SU-DHL-6 (cell line): Measurements from ENCODE around the gene CSF3R.
"Not testable (repeated sequence)": the region's sequence is repeated elsewhere in the genome, so short reads cannot be mapped to it uniquely, and the experiment has no call there.

Experiments used
- H2AFZ ChIP-seq: fragments of 200-600 bp; sonication (generic); 2 replicates; pipeline ENCODE4 v1.6.1; 2014; ENCODE audit warnings: low read depth, mild to moderate bottlenecking, moderate library complexity, mixed read lengths, antibody characterized with exemption, low read length; ENCODE audit not compliant: severe bottlenecking
- H3F3A ChIP-seq: fragments of 200-600 bp; shearing (Covaris generic); 2 replicates; pipeline ENCODE4 v1.6.0; 2016; ENCODE audit warnings: antibody characterized with exemption, mild to moderate bottlenecking; ENCODE audit not compliant: insufficient read depth
- H3K27ac ChIP-seq: fragments of 200-600 bp; sonication (generic); 2 replicates; pipeline ENCODE4 v1.5.1; 2016; ENCODE audit warnings: low read depth, mild to moderate bottlenecking, low read length, moderate library complexity, mixed read lengths
- H3K27me3 ChIP-seq: fragments of 200-600 bp; sonication (generic), shearing (Covaris generic); 2 replicates; pipeline ENCODE4 v1.6.0; 2014; ENCODE audit warnings: mild to moderate bottlenecking, low read length
- H3K36me3 ChIP-seq: fragments of 200-600 bp; sonication (generic); 2 replicates; pipeline ENCODE4 v1.6.1; 2014; ENCODE audit warnings: mild to moderate bottlenecking, low read length, mixed read lengths
- H3K4me2 ChIP-seq: fragments of 300-600, 200-600 bp; shearing (Covaris generic), sonication (generic); 2 replicates; pipeline ENCODE4 v1.6.0; 2014; ENCODE audit warnings: low read length, low read depth, mild to moderate bottlenecking; ENCODE audit not compliant: poor library complexity, severe bottlenecking
- H3K4me3 ChIP-seq: fragments of 200-600 bp; sonication (generic); 2 replicates; pipeline ENCODE4 v1.5.1; 2014; ENCODE audit warnings: antibody characterized with exemption, low read length, mild to moderate bottlenecking, mixed read lengths; ENCODE audit not compliant: insufficient read depth, poor library complexity, severe bottlenecking
- H3K79me2 ChIP-seq: fragments of 200-600 bp; sonication (generic); 2 replicates; pipeline ENCODE4 v1.6.1; 2014; ENCODE audit warnings: mild to moderate bottlenecking, low read length, moderate library complexity; ENCODE audit not compliant: insufficient read depth
- H3K9ac ChIP-seq: fragments of 200-600 bp; sonication (generic); 2 replicates; pipeline ENCODE4 v1.7.0; 2014; ENCODE audit warnings: mild to moderate bottlenecking, low read length
- H3K9me2 ChIP-seq: fragments of 200-600 bp; sonication (generic); replicated peaks from 2 replicates; pipeline ENCODE4 v1.6.1; 2014; ENCODE audit warnings: low read length; ENCODE audit not compliant: insufficient read depth
- H3K9me3 ChIP-seq: fragments of 200-600 bp; sonication (generic); 2 replicates; pipeline ENCODE4 v1.6.1; 2014; ENCODE audit warnings: low read length, mixed read lengths; ENCODE audit not compliant: insufficient read depth
- H4K20me1 ChIP-seq: fragments of 200-600 bp; sonication (generic); 2 replicates; pipeline ENCODE4 v1.6.1; 2014; ENCODE audit warnings: low read depth, mild to moderate bottlenecking, antibody characterized with exemption, low read length, moderate library complexity, mixed read lengths
- EZH2phosphoT487 ChIP-seq: fragments of 200-600 bp; sonication (generic), shearing (Covaris generic); conservative IDR thresholded peaks from 2 replicates; pipeline ENCODE4 v1.6.1; 2018; ENCODE audit warnings: mild to moderate bottlenecking, antibody characterized with exemption, low read length, moderate library complexity, mixed read lengths
- TF ChIP-seq, protein P1 (sequence below): fragments of 200-600 bp; sonication (generic); IDR thresholded peaks from one replicate; pipeline ENCODE4 v1.5.1; 2017; ENCODE audit warnings: antibody characterized with exemption, mild to moderate bottlenecking, low read length, moderate library complexity; ENCODE audit not compliant: insufficient read depth, poor library complexity, severe bottlenecking

Gene CSF3R

DNA sequence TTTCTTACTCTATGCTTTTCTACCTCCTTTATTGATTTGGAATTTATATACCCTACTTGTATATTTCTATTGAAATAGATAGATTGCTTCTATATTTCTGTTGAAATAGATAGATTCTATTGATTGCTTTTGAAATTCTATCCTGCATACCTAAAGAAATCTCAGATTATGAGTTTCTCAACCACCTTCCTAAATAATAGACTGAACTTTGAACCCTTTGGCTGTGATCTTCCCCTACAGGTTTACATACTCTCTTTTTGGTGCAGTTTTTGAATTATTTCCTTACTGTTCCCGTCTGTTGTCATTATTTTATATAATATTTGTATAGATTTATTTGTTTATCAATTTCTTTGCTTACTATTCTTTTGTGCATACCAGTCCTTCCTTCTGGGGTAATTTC lies 20.4 kb upstream of the CSF3R start:
- H3K27me3 ChIP-seq = no peaks in the 10 kb centered on the region
- no peak overlapping the region for H3K4me3 ChIP-seq
- H3K79me2 ChIP-seq = no peaks in the 10 kb centered on the region
- no peak overlapping the region for H2AFZ ChIP-seq
- no peaks in the 10 kb centered on the region for H3K9me3 ChIP-seq
- TF ChIP-seq, protein P1, sequence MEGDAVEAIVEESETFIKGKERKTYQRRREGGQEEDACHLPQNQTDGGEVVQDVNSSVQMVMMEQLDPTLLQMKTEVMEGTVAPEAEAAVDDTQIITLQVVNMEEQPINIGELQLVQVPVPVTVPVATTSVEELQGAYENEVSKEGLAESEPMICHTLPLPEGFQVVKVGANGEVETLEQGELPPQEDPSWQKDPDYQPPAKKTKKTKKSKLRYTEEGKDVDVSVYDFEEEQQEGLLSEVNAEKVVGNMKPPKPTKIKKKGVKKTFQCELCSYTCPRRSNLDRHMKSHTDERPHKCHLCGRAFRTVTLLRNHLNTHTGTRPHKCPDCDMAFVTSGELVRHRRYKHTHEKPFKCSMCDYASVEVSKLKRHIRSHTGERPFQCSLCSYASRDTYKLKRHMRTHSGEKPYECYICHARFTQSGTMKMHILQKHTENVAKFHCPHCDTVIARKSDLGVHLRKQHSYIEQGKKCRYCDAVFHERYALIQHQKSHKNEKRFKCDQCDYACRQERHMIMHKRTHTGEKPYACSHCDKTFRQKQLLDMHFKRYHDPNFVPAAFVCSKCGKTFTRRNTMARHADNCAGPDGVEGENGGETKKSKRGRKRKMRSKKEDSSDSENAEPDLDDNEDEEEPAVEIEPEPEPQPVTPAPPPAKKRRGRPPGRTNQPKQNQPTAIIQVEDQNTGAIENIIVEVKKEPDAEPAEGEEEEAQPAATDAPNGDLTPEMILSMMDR = no peak
- TF ChIP-seq EZH2phosphoT487 = no peak
- H3K27ac ChIP-seq = no peak overlapping the region
- no peak overlapping the region for H3K4me2 ChIP-seq
- H3K9me2 ChIP-seq = no peaks in the 10 kb centered on the region
- H4K20me1 ChIP-seq = no peaks in the 10 kb centered on the region
- H3K36me3 ChIP-seq = no peaks in the 10 kb centered on the region
- H3K9ac ChIP-seq = no peak overlapping the region
- H3F3A ChIP-seq = no peaks in the 10 kb centered on the region

DNA sequence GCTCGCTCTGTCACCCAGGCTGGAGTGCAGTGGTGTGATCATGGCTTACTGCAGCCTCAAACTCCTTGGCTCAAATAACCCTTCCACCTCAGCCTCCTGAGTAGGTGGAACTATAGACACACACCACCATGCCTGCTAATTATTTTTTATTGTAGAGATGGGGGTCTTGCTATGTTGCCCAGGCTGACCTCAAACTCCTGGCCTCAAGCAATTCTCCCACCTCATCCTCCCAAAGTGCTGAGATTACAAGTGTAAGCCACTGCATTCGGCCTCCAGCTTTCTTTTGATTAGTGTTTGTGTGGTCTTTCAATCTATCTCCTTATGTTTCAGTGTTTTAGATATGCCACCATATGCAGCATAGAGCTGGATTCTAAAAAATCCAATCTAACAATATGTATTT lies 19.9 kb upstream of the CSF3R start:
- no peak for TF ChIP-seq EZH2phosphoT487
- TF ChIP-seq, protein P1 = no peak
- H3K27me3 ChIP-seq = no peaks in the 10 kb centered on the region

DNA sequence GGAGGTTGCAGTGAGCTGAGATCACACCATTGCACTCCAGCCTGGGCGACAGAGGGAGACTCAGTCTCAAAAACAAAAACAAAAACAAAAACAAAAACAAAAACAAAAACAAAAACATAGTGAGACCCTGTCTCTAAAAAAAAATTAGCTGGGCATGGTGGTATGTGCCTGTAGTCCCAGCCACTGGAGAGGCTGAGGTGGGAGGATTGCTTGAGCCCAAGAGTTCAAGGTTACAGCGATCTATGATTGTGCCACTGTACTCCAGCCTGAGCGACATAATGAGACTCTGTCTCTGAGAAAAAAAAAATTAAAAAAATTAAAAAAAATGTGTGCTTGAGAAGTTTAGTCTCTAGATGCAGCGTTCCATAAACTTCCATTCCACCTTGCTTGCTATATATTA lies 19.2 kb upstream of the CSF3R start:
- H3K79me2 ChIP-seq, H3K9me3 ChIP-seq, H3K27ac ChIP-seq, H3K4me2 ChIP-seq, H4K20me1 ChIP-seq, H3K27me3 ChIP-seq, H3K36me3 ChIP-seq, H3K9me2 ChIP-seq, H3F3A ChIP-seq, H3K9ac ChIP-seq, H3K4me3 ChIP-seq, H2AFZ ChIP-seq: not testable (repeated sequence)

More for the DNA sequence above, 19.9 kb upstream of the CSF3R start:
- H3K9me3 ChIP-seq = no peaks in the 10 kb centered on the region
- H3K36me3 ChIP-seq = no peaks in the 10 kb centered on the region
- no peaks in the 10 kb centered on the region for H3F3A ChIP-seq
- H3K79me2 ChIP-seq = no peaks in the 10 kb centered on the region
- no peaks in the 10 kb centered on the region for H4K20me1 ChIP-seq
- H3K9me2 ChIP-seq = no peaks in the 10 kb centered on the region
- no peak overlapping the region for H2AFZ ChIP-seq
- no peak overlapping the region for H3K27ac ChIP-seq
- no peak overlapping the region for H3K4me2 ChIP-seq
- no peak overlapping the region for H3K9ac ChIP-seq
- H3K4me3 ChIP-seq = no peak overlapping the region

DNA sequence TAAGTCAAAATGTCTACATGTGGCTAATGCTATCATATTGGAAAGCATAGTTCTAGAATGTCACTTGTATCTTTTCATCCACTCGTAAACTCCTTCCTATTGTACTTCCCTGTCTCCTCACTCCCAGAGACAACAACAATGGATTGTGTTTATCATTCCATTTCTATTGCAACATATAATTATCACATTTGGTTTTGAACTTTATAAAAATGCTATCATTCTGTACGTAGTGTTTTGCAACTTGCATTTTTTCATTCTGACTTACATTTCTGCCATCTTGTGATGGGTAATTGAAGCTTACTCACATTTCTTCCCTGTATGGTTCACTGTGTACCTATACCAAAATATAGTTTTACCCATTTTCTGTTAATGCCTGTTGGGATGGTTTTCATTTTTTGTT lies 14.5 kb upstream of the CSF3R start:
- no peaks in the 10 kb centered on the region for H3K27me3 ChIP-seq
- H3K9me3 ChIP-seq = no peaks in the 10 kb centered on the region
- H3F3A ChIP-seq = no peaks in the 10 kb centered on the region
- no peak overlapping the region for H3K4me3 ChIP-seq
- H2AFZ ChIP-seq = no peak overlapping the region
- H3K9ac ChIP-seq = no peak overlapping the region
- no peaks in the 10 kb centered on the region for H3K9me2 ChIP-seq
- no peaks in the 10 kb centered on the region for H4K20me1 ChIP-seq
- no peaks in the 10 kb centered on the region for H3K36me3 ChIP-seq
- H3K27ac ChIP-seq = no peak overlapping the region
- no peak for TF ChIP-seq EZH2phosphoT487
- TF ChIP-seq, protein P1 = no peak
- H3K79me2 ChIP-seq = no peaks in the 10 kb centered on the region
- no peak overlapping the region for H3K4me2 ChIP-seq
